GM19099 (cell line): ENCODE data around the gene FLVCR1.

Experiments
- POLR2A ChIP-seq: IDR thresholded peaks from 3 replicates; pipeline ENCODE4 v1.6.1; 2011; ENCODE audit warnings: low read depth; ENCODE audit not compliant: insufficient read length; ENCODE audit errors: extremely low read depth

FLVCR1 gene

DNA sequence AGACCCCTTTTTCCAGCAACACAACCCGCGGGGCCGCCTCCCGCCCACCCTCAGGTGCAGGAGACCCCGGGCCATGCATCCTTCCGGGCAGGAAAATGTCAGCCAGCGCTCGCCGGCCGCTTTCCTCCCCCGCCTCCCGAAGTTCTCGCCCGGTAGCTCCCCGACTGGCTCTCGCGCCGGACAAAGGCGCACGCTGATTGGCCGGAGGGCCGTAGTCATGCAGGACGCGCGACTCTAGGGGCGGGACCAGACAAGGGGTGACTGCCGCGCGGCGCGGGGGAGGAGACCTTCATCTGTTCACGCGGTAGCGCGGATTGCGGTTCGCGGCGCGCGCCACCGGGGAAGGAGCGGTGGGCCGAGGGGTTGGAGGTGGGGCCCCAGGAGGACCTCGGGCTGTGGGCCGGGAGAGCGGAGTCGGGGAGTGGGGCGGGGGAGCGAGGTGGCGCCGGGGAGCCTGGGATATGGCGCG lies at the start of gene FLVCR1:
Gene FLVCR1 (plus strand): TSS at position 284 of the 469 bp plus-strand sequence. CDS start 178 bp downstream, at position 462.
- TF ChIP-seq POLR2A = peak; percentile 74

DNA sequence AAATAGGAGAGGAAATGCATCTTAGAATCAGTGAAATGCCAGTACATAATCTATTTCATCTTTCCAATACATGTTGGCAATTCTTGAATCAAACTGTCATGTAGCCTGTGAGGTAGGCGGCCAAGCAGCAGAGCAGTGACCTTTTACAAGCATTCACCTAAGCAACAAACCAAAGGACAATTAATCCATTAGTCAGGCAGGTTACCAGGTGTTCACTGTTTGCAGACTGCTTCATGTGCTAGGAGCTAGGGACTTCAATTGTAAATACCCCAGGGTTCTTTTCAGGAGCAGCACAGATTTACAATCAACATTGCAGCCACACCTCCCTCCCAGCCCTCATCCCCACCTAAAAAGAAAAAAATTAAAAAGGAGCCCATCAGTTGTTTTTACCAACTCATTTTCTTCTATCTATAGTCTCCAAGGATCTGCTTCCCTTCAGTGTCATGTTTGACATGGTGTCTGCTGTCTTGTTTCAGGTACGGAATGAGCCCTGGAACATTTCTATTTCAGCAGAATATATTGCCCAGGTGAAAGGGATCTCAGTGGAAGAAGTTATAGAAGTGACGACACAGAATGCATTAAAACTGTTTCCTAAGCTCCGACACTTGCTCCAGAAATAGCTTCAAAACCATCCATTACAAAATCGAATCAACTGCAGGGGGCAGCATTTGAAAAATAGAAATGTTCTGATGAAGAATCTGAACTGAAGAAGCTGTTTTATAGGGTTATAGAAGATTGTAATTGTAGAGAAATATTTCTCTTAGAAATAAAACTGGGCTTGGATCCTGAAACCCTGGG lies 43.3 kb upstream of the FLVCR1 start:
- TF ChIP-seq POLR2A = no peak

DNA sequence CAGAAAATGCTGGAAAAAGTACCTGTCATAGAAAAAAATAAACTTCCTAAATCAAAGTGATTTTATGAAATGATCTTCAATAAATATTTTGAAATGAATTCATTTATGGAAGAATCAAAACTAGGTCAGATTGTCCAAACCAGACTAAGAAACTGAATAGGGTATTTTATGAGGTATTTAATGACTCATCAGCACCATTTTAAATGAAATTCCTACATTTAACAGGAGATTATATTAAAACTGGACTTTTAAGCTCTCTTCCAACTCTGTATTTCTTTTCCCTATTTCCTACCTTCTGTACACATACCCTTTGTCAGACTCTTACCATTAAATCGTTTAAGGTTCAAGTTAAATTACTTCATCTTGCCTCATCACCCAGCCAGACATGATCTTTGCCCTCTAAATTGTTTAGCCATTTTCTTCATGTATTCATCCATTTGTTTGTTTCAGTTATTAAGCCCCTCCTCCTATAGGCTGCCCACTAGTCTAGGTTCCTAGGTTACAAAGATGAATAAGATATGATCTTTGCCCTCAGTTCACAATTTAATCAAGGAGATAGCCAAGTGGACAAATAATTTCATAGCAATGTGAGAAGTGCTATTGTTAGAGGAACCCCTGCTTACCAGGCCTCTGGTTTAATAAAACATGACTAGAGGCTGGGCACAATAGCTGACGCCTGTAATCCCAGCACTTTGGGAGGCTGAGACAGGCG lies 41.4 kb upstream of the FLVCR1 start:
- TF ChIP-seq POLR2A = no peak

DNA sequence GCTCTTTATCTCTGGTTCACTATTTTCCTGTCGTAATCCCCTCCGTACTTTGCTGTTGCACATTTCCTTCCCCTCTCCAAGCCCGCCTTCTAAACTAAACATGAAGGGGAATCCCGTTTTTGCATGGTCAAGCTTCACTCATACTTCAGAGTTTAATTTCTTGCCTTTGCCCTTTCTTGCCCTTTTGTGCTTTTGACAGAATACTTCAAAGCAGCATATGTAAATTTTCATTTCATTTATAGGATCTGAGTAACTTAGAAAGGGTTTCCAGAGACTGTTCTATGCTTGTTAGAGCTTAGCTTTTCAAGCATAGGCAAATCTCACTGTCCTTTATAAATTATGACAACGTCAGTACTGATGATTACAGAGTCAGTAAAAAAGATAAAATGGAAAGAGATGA lies 38.3 kb upstream of the FLVCR1 start:
- no peak for TF ChIP-seq POLR2A

DNA sequence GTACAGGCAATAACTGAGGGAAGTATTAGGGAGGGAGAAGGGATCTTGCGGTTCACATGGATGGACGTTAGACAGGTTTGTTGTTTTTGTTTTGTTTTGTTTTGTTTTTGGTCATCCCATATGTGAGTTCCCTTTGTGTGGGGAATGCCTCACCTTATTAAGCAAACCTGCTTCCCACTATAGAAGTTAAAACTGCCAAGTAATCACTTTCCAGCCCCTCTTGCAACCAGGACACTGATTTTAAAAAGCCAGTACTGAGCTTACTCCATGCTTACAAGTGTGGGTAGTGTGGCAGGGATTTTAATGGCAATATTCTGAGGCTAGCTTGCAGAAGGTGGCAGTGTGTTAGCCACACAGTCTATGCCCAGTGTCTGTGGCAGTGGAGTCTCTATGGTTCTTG lies 37.1 kb upstream of the FLVCR1 start:
- TF ChIP-seq POLR2A = no peak

DNA sequence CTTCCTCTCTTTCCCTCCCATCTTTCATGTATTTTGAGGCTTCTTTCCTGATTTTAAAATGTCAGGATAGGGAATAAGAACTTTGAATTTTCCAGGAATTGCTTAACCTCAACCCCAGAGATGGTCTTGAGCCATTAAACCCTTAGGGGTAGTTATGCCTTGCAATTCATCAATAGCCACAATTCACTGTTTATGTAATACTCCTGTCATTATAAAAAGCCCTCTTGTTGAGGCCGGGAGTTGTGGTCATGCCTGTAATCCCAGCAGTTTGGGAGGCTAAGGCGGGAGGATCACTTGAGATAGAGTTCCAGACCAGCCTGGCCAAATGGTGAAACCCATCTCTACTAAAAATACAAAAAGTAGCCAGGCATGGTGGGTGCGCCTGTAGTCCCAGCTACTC lies 35.1 kb upstream of the FLVCR1 start:
- TF ChIP-seq POLR2A = no peak

DNA sequence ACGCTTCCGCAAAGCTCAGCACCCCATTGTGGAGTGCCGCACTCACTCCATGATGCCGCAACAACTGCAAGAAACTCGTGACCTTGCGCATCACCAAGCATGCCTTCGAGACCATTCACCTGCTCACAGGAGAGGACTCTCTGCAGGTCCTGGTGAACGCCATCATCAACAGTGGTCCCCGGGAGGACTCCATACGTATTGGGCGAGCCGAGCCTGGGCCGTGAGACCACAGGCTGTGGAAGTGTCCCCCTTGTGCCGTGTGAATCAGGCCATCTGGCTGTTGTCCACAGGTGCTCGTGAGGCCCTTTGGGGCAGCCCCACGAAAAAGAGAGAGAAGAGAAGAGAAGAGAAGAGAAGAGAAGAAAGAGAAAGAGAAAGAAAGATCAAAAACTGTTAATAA lies 33.9 kb upstream of the FLVCR1 start:
- TF ChIP-seq POLR2A = no peak

DNA sequence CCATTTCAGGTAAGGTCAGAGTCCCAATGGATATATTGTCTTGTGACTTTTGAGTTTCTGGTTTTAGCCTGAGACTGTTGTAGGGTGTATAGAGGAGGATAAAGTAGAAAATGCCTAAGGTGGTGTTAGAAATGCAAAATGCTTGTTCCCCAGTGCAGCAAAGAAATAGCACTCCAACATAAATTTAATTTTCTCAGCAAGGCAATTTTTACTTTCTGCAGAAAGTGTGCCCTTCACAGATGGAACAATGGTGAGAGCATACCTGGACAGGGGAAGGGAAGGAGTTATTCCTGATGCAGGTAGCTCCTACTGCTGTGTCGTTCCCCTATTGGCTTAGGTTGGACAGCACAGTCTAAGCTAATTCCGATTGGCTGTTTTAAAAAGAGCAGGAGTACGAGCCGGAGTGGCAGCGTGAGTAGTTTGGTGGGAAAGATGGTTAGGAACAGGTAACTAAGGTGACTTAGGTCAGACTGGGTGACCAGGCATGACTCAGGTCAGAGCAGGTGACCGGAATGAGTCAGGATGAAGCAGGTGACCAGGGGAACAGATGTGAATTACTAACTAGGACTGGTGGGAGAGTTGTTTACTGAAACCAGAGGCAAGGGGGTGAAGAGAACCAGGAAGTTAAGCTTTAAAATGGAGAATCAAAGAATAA lies 32.1 kb upstream of the FLVCR1 start:
- no peak for TF ChIP-seq POLR2A

DNA sequence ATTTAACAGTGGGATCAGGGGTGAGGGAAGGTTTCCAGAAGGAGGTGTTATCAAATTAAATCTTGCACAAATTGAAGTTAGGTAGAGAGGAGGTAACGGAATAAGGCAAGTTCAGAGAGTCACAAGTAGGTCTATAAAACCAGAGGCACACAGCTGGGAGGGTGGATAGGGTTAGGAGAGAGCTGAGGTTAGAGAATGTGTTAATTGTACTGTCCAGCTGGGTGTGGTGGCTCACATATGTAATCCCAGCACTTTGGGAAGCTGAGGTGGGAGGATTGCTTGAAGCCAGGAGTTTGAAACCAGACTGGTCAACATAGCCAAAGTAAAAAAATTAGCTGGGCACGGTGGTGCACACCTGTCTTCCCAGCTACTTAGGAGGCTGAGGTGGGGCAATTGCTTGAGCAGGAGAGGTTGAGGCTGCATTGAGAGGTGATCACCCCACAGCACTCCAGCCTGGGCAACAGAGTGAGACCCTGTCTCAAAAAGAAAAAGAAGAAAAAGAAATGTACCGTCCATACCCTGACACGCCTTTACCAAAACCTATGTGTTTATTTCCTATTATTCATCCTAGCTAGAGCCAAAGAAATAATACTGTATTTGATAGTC lies 30.8 kb upstream of the FLVCR1 start:
- no peak for TF ChIP-seq POLR2A

DNA sequence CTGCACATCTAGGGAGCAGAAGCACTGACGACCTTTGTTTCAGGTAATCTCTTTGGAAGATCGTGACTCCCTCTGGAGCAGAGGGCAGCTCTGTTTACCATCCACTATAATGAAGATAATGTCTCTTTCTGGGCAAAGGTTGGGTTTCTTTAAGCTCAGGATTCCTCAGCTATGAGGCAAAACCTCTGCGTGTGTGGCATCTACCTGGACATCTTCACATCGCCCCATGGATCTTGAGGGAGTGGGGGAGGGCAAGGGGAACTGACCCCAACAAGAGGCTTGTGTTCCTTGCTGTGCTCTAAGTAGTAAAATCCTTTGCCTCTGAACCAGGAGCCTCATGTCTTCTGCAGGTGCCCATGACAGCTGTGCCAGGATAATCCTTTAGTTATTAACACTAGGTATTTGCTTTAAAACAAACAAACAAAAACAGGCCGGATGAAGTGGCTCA lies 30.2 kb upstream of the FLVCR1 start:
- no peak for TF ChIP-seq POLR2A

DNA sequence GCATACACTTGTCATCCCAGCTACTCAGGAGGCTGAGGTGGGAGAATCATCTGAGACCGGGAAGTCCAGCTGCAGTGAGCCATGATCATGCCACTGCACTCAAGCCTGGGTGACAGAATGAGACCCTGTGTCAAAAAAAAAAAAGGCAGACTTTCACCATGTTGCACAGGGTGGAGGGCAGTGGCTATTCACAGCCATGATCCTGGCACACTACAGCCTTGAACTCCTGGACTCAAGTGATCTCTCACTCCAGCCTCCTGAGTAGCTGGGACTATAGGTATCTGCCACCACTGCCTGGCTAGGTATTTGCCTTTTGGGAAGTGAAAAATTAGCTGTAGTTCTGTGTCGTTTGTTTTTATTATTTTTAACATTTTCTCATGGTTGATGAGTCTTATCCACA lies 29.7 kb upstream of the FLVCR1 start:
- no peak for TF ChIP-seq POLR2A

DNA sequence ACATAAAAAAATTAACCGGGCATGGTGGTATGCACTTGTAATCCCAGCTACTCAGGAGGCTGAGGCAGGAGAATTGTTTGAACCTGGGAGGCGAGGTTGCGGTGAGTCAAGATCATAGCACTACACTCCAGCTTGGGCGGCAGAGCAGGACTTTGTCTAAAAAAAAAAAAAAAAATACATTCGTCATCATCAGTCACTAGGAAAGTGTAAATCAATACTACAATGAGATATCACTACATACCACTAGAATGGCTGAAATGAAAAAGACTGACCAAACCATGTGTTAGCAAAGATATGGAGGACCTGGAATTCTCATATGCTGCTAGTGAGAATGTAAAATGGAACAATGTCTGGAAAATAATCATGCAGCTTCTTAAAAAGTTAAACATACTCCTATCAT lies 19.9 kb upstream of the FLVCR1 start:
- TF ChIP-seq POLR2A = no peak

DNA sequence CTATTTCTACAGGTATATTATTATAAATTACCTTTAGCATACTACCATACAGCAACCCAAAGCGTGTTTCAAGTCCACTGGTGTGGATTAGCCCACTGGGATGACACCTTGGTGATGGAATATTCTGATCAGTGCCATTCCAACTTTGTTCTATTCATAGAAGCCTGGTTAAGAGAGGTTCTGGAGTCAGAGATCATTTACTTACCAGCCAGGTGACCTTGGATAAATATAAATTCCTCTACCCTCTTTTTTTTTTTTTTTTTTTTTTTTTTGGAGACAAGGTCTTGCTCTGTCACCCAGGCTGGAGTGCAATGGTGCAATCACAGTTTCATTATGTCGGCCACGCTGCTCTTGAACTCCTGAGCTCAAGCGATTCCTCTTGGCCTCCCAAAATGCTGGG lies 10.5 kb upstream of the FLVCR1 start, which contains the start of gene SPATA45:
Gene SPATA45 (minus strand): TSS at position 101 of the 400 bp plus-strand sequence. CDS start 11,500 bp downstream, outside the sequence.
- no peak for TF ChIP-seq POLR2A

DNA sequence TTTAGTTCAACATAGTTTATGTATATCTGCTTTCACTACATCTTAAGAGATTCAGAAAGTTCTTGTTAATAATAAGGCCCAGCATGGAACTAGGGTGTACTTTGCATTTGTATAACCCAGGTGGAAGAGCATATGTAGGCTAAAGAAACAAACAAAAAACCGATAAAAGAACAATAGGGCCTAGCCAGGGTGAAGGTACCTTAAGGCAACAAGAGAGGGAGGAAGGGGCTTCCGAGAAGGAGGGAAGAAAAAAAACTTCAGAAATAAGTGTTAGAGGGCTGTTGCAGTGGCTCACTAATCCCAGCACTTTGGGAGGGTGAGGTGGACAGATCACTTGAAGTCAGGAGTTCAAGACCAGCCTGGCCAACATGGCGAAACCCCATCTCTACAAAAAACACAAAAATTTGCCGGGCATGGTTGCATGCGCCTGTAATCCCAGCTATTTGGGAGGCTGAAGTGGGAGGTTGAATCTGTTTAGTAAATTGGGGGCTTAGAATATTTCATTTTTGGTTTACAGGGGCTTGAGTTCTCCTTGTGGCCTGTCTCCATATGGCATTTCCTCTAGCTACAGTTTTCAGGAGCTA lies 5.9 kb upstream of the FLVCR1 start:
- TF ChIP-seq POLR2A = no peak

DNA sequence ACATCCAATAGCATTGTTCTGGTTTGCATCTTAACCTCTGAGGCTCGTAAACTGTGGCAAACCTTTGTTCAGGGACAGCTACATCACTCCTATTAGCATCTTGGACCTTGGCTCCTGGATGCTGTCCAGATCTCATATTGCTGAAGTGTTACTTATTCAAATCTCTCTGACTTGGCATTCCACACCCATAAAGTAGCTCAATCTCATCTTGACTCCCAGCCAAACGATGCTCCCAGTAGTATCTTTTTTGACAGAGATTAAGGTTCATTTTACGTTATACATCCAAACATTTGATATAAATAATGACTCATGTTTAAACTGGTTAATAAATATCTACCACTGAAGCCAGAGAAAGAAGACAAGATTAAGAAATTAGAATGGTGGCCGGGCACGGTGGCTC lies 4.4 kb upstream of the FLVCR1 start:
- TF ChIP-seq POLR2A = no peak

DNA sequence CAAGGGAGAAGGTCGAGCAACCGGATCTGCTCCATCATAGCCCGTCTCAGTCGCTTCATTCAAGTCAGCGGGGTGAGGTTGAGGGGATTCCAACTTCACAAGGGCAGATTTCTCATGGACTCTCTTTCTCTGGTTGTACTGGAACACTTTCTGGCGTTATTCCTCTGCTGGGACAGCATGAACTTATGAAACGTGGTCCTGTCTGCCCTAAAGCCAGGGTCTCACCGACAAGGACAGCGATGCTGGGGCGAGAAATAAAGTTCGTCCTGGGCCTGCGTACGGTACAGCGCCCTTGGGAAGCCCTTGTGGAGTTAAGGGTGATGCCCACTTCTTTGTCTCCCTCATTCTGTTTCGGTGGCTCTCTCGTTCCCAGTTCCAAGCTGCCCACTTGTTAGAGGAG lies 1.3 kb upstream of the FLVCR1 start:
- TF ChIP-seq POLR2A = no peak
